H54 (cell line): Measurements from ENCODE around the gene RRP1.
"Not testable (repeated sequence)": the region's sequence is repeated elsewhere in the genome, so short reads cannot be mapped to it uniquely, and the experiment has no call there.

Source experiments
- DNase-seq: peaks from one replicate; pipeline ENCODE4 v3.0.0; 2011; ENCODE audit warnings: low spot score, mixed read lengths; ENCODE audit not compliant: insufficient read length
- FAIRE-seq: peaks from 3 replicates; lab custom pipeline; 2011; peaks lifted over from hg19 to GRCh38; lab: Jason Lieb, UNC
- POLR2A ChIP-seq: IDR thresholded peaks from 2 replicates; pipeline ENCODE4 v1.6.1; 2011; ENCODE audit warnings: low read depth, mild to moderate bottlenecking, low read length

Gene RRP1

DNA sequence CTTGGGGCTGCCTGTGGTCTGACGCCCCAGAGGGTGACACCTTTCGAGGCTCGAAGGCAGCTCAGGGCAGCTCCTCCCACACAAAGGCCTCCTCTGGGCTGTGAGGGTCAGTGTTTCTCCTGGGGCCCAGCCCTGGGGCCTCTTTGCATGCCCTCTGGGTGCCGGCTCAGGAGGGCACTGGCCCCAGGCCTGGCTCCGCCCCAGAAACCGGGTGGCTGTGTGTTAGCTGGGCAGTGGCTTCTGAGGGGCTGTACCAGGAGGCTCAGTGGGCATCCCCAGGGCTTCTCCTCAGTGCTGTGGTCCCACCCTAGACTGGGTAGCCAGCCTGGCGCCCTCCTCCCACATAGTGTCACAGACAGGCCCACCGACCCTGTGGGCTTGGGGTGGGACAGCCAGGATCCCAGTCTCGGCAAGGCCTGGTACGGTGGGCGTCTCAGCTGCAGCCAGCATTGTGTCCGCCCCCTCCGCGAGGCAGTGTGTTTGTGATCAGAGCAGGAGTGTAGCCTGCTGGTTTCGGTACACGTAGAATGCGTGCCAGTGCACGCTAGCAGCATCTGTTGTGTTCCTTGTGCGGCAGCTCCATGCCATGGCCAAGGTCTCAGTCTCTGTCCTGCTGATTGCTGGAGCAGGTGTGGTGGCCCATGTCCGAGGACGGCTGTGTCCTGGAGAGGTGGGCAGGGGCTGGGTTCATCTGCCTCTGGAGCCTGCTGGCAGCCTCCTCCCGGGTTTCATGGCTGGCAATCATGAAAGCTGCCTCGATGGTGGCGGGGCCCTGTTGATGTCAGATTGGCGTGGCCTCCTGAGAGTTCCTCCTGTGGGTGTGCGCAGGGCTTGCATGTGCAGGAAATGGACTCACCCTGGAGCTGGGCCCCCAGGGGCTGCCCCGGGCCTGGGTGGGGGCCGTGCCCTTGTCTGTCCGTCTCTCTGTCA is 28.0 kb downstream of the RRP1 start:
- no peak for FAIRE-seq
- no peak for DNase-seq
- no peak for TF ChIP-seq POLR2A

DNA sequence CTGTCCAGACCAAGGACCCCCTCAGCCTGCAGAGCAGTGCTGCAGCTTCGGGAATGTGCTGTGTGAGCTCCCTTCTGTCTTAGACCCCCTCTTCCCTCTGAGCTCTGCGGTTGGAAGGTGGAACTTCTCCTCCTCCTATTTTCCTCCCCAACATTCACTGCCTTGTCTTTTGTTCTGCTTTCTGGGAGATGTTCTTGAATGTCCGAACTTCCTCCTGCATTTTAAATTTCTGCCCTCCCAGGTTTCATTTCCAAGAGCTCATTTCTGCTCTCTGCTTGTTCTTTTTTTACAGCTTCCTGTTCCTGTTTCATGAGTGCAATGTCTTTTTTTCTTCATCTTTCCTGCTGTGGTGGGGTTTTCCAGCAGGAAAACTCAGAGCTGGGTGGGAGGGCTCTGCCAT is 29.3 kb downstream of the RRP1 start:
- no peak for TF ChIP-seq POLR2A
- FAIRE-seq (no peak), DNase-seq (no peak)

DNA sequence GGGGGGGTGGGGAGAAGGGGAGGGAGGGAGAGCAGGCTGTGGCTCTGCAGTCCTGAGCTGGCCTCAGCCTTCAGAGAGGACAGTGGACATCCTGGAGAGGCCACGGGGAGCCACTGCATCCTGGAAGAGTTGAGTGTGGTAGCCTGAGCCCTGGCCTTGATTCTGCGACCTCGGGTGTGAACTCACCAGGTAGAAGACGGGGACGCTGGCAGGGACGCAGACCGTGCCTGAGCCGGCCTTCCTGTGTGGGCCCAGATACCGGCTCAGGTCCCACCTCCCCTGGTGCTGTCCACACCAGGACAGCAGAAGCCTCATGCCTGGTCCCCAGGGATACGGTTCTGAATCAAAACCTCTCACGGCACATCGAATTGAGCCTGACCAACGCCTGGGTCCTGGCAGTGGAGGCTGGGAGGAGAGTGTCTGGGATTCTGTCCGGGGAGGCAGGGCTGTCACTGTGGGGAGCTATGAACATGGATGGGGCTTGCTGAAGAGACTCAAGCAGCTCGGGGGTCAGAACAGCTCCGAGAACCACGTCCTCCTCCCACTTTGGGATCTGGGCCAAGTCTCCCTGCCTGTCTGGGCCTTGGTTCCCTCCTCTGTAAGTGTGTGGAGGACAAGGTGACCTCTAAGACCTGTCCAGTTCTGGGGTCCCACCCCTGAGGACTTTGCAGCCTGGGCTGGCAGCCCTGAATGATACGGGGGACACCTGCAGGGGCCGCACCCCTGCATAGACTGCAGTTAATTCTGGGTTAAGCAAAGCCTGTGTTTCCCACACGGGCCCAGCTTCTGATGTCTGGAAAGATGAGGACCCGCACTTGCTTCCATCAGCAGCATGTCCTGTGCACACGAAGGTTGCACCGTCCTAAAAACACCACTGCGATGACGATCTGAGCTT is 30.4 kb downstream of the RRP1 start:
- FAIRE-seq = no peak
- DNase-seq = no peak
- TF ChIP-seq POLR2A = no peak

DNA sequence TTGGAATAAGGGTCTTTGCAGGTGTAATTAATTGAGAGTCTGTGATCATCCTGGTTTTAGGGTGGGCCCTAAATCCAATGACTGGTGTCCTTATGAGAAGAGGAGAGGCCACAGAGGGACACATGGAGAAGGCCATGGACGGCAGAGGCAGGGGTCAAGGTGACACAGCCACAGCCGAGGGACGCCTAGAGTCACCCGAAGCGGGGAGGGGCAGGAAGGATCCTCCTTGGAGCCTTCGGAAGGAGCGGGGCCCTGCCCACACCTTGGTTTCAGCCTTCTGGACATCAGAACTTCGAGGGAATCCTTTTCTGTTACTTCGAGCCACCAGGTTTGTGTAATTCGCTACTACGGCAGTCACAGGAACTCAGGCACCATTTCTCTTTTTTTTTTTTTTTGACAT is 31.1 kb downstream of the RRP1 start:
- TF ChIP-seq POLR2A = no peak
- FAIRE-seq (no peak), DNase-seq (no peak)

DNA sequence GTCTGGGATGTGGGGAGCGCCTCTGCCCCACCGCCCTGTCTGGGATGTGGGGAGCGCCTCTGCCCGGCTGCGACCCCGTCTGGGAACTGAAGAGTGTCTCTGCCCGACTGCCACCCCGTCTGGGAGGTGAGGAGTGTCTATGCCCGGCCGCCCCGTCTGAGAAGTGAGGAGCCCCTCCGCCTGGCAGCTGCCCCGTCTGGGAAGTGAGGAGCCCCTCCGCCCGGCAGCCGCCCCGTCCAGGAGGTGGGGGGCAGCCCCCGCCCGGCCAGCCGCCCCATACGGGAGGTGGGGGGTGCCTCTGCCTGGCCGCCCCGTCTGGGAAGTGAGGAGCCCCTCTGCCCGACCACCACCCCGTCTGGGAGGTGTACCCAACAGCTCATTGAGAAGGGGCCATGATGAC is 32.8 kb downstream of the RRP1 start:
- FAIRE-seq, DNase-seq: not testable (repeated sequence)

DNA sequence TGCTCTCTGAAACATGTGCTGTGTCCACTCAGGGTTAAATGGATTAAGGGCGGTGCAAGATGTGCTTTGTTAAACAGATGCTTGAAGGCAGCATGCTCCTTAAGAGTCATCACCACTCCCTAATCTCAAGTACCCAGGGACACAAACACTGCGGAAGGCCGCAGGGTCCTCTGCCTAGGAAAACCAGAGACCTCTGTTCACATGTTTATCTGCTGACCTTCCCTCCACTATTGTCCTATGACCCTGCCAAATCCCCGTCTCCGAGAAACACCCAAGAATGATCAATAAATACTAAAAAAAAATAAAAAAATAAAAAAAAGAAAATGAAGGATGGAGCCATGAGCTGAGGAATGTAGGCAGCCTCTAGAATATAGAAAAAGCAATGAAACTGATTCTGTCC is 33.4 kb downstream of the RRP1 start:
- not testable (repeated sequence) for FAIRE-seq, DNase-seq

DNA sequence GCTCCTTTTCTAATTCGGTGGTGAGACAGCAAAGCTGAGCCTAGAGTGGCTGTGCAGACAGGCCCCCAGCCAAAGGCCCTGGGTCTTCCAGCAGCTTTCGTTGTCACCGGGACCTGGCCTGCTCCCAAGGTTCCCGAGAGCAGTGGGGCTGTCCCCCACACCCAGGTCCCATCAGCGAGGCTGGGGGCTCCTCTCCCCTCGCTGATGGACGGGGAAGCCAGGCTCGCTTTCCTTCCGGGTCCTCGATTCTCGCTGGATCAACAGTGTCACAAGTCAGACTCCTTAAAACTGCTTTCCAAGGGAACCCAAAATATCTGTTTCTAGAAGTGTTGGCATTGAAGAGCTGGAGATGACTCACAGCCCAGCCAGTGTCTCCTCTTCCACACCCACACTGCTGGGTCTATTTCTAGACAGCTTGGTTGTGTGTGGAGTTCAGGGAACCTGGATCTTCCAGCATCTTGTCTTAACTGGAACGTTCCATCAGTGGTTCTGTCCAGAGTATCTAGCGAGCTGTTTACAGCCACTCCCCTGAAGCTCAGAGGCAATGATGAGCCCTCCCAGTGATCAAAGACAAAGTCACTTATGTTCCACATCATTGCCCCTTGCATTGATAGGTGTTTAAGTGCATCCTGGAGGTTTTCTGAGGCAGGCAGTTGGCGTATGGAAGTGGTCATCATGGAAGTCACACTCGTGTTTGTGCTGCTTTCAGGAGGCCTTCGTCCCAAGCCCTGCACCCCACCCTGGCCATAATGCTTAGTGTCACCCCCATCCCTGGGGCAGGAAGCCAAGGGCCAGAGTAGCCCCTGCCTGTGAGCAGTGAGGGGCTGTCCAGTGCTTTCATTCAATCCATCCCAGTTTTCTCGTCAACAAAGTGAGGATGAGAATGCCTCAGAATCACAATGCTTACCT is 35.2 kb downstream of the RRP1 start:
- no peak for TF ChIP-seq POLR2A
- peak; percentile 69 for DNase-seq
- no peak for FAIRE-seq

DNA sequence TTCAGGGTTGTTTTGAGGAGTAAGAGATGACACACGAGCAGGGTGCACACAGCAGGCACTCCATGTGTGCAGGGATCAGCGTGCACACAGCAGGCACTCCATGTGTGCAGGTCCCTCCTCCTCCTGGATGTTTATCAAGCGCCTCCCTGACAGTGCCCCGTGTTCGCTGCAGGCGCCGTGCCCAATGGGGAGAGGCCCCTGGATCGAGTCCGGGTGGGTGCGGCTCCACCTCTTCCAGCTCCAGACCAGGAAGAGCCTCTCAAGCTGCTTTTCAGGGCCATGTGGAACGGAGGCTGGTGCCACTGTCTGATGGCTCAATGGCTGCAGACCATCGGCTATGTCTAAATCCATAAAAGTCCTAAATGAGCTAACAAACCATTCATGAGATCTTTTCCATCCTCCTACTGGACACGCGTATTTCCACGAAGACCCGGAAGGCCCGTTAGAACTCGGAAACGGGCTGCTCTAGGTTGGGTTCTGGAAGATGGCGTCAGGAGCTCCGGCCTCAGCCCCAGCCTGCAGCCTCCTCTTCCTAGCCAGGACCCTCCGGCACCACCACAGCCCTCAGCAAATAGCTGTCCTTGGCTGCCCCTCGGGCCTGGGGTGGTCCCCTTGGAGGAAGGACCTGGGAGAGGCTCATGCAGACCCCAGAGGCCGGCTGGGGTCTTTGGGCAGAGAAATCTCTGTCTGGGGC is 36.0 kb downstream of the RRP1 start:
- FAIRE-seq = no peak
- TF ChIP-seq POLR2A = no peak

DNA sequence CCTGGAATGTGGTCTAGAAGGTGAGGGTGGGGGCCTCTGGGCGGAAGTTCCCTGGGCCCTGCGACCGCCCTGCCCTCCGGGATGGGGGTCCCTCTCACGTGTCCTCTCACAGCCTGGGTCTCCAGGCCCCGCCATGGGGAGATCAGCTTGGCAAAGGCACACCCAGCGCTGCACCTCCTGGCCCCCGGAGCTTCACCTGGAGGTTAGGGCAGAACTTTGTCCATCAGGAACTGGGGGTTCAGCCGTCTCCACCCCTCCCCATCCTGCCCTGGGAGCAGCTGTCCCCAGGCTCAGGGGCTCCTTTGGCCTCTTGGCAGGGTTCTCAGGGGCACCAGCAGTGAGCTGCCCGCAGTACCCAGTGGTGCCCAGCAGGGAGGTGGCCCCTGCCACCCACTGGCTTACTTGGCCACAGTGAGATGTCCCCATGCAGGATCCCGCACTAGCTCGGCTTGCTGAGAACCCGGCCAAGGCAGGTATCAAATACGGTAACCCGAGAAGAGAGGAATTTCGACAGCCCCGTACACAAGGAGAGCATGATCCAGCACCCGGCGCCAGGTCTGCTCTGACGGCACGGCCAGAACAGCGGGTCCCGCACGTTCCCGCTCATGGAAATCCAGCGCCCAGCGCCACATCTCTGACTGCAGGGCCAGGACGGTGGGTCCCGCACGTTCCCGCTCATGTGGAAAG is 36.7 kb downstream of the RRP1 start:
- FAIRE-seq (no peak), DNase-seq (no peak)
- no peak for TF ChIP-seq POLR2A

More for the DNA sequence above, 36.0 kb downstream of the RRP1 start:
- DNase-seq = no peak

DNA sequence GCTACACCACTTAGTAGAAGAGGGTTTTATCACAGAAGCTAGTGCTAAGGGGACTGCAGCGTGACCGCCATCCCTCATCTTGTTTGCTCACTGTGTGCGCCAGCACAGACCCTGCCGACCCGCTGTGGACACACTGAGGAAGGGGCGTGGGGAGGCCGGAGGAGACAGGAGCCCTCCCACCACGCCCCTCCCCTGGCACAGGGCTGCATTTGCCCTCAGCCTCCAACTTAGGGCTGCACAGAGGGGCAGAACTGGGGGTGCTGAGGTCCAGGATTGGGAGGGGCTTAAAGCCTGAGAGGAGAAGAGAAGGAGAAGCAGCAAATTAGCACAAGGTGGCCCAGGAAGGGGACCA is 37.2 kb downstream of the RRP1 start:
- DNase-seq = no peak
- TF ChIP-seq POLR2A = no peak
- no peak for FAIRE-seq

DNA sequence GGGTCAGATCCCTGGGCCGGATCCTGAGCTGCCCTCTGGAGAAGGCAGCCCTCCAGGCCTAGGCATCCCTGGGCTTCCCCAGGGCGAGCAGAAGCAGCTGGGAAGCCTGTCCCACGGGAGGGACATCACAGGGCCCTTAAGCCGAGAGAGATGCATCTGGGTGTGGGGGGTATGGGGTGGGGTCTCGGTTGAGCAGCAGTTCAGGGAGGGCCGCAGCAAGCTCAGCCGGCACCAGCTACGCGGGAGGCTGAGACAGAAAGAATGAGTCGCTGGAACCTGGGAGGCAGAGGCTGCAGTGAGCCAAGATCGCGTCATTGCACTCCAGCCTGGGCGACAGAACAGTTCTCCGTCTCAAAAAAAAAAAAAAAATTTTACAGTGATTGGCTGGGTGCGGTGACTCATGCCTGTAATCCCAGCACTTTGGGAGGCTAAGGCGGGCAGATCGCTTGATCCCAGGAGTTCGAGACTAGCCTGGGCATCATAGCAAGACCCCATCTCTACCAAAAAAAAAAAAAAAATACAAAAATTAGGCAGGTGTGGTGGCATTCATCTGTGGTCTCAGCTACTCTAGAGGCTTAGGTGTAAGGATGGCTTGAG is 37.7 kb downstream of the RRP1 start:
- 0 out of 2 replicates have a peak, but pooled peaks have one; percentile 34 for TF ChIP-seq POLR2A
- FAIRE-seq (no peak), DNase-seq (peak; percentile 77)

DNA sequence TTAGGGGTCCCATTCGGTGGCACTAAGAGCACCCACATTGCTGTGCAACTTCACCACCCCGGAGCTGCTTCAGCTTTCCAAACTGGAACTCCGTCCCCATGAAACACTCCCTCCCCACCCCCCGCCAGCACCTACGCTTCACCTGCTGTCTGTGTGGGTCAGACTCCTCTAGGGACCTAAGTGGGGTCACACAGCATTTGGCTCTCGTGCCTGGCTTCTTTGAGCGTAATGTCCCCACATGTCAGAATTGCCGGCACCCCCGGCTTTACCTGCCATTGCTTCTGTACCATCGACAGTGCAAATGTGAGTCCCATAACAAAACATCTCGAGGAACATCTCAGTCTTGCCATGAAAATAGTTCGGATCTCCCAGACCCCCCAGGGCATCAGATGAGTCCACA is 39.8 kb downstream of the RRP1 start:
- FAIRE-seq = no peak
- TF ChIP-seq POLR2A = no peak
- DNase-seq = no peak
